Measurements from ENCODE around the gene IFITM5.

IFITM5 gene

GRCh38 chr11:267491-267994 lies 31.8 kb downstream of the IFITM5 start:
- no peak for DNase-seq (ENCODE audit: low read depth)

GRCh38 chr11:266676-267439 lies 32.5 kb downstream of the IFITM5 start:
- no peak for DNase-seq (ENCODE audit: low read depth)

- no peak for DNase-seq (ENCODE audit: low read depth)
These were observed 37.7 kb downstream of the IFITM5 start for GRCh38 chr11:261624-262023.

- no peak for DNase-seq (ENCODE audit: low read depth)
These were observed 39.9 kb downstream of the IFITM5 start for GRCh38 chr11:259413-259812.

- DNase-seq (ENCODE audit: low read depth): no peak
These were observed 41.4 kb downstream of the IFITM5 start for GRCh38 chr11:257766-258493.

GRCh38 chr11:256952-257737 lies 42.2 kb downstream of the IFITM5 start:
- DNase-seq (ENCODE audit: low read depth): no peak

- no peak for DNase-seq (ENCODE audit: low read depth)
These were observed 43.5 kb downstream of the IFITM5 start for GRCh38 chr11:255816-256215.

GRCh38 chr11:255176-255575 lies 44.1 kb downstream of the IFITM5 start:
- DNase-seq (ENCODE audit: low read depth): no peak

- no peak for DNase-seq (ENCODE audit: low read depth)
These were observed 45.4 kb downstream of the IFITM5 start for GRCh38 chr11:253886-254270.

- no peak for DNase-seq (ENCODE audit: low read depth)
These were observed 46.0 kb downstream of the IFITM5 start for GRCh38 chr11:253160-253885.

GRCh38 chr11:252666-253065 lies 46.7 kb downstream of the IFITM5 start:
- DNase-seq (ENCODE audit: low read depth): no peak

GRCh38 chr11:251550-251949 lies 47.8 kb downstream of the IFITM5 start:
- DNase-seq (ENCODE audit: low read depth): no peak

- DNase-seq (ENCODE audit: low read depth): peak; percentile 79
These were observed 48.5 kb downstream of the IFITM5 start for GRCh38 chr11:250740-251299.

- no peak for DNase-seq (ENCODE audit: low read depth)
These were observed 49.1 kb downstream of the IFITM5 start for GRCh38 chr11:250274-250673.

GRCh38 chr11:249062-249461 lies 50.3 kb downstream of the IFITM5 start:
- DNase-seq (ENCODE audit: low read depth): no peak
